ENCODE results near the gene GET3. TPM values are rescaled to one million over a fixed set of nuclear protein-coding genes. Genes with fewer than 3 reads are reported as not detected.
A peak's percentile ranks its signal among the peaks of the same experiment; 100 is the strongest.

The GET3 gene
- total and polyA plus RNA-seq, 4 donors: 22.8 to 44.1 (median 27.2) TPM

DNA sequence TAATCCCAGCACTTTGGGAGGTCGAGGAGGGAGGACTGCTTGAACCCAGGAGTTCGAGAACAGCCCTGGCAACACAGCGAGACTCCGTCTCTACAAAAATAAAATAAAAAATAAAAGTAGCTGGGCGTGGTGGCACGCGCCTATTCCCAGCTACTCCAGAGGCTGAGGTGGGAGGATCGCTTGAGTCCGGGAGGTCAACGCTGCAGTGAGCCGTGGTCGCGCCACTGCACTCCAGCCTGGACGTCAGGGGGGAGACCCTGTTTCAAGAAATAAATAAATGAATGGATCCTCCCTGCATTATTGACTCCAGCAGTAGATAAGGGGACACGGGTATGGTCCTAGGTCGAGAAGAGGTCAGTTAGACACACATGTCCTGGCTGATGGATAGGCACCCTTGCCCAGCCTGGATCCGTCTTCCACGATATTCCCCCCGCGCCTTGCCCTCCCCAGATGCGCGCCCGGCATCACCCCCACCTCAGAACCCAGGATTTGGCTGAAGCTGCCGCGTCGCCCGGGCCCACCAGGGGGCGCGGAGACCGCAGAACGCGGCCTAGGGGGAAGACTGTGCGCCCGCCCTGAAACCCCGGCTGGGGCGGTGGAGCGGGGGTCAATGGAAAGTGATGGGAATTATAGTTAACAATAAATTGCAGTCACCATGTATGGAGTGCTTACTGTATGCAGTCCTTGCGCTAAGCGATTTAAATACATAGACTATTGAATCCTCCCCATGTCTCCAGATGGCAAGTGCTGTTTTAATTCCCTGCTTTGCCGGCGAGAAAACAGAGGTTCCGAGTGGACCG, 40.1 kb downstream of the GET3 start:
- whole genome bisulfite sequencing: 12% methylated on average over 43 of the region's 43 CpGs
- peak overlapping the region; percentile 65 to 72 for H3K9ac ChIP-seq (ENCODE audit: low read depth in 1 of 2, low read length in 2 of 2)
- no peaks in the 10 kb centered on the region for H3K27me3 ChIP-seq (ENCODE audit: control insufficient read depth in 4 of 4, insufficient read depth in 4 of 4, low read length in 3 of 4)
- peak; percentile 86 for DNase-seq (ENCODE audit: low spot score)
- peaks cover 12 to 31% (median 23%) of the 10 kb centered on the region in 4 donors for H3K4me1 ChIP-seq (ENCODE audit: control insufficient read depth in 4 of 4, insufficient read depth in 4 of 4, low read length in 3 of 4)
- TF ChIP-seq, protein P1, sequence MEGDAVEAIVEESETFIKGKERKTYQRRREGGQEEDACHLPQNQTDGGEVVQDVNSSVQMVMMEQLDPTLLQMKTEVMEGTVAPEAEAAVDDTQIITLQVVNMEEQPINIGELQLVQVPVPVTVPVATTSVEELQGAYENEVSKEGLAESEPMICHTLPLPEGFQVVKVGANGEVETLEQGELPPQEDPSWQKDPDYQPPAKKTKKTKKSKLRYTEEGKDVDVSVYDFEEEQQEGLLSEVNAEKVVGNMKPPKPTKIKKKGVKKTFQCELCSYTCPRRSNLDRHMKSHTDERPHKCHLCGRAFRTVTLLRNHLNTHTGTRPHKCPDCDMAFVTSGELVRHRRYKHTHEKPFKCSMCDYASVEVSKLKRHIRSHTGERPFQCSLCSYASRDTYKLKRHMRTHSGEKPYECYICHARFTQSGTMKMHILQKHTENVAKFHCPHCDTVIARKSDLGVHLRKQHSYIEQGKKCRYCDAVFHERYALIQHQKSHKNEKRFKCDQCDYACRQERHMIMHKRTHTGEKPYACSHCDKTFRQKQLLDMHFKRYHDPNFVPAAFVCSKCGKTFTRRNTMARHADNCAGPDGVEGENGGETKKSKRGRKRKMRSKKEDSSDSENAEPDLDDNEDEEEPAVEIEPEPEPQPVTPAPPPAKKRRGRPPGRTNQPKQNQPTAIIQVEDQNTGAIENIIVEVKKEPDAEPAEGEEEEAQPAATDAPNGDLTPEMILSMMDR (IDR thresholded peaks at IDR 0.05; ENCODE audit: low read depth, low read length, missing input control): peak; percentile 76
- TF ChIP-seq ZBTB33 (IDR thresholded peaks at IDR 0.05) (no peak), ATF3 (IDR thresholded peaks at IDR 0.05) (no peak), YY1 (IDR thresholded peaks at IDR 0.05) (peak; percentile 28), RAD21 (IDR thresholded peaks at IDR 0.05) (peak; percentile 86 to 94)
- H3K9me3 ChIP-seq (ENCODE audit: control insufficient read depth in 4 of 4, low read length in 3 of 4): no peaks in the 10 kb centered on the region
- peak overlapping the region; percentile 90 to 93 for H3K27ac ChIP-seq (ENCODE audit: low read depth in 1 of 2, low read length in 2 of 2)
- H3K36me3 ChIP-seq (ENCODE audit: control insufficient read depth in 4 of 4, insufficient read depth in 3 of 4, low read depth in 1 of 4, low read length in 3 of 4): peaks cover 0 to 2% (median 0%) of the 10 kb centered on the region in 4 donors
- H3K4me3 ChIP-seq (ENCODE audit: low read depth in 1 of 3, low read length in 3 of 3): peak overlapping the region; percentile 59 to 81 (median 77)

DNA sequence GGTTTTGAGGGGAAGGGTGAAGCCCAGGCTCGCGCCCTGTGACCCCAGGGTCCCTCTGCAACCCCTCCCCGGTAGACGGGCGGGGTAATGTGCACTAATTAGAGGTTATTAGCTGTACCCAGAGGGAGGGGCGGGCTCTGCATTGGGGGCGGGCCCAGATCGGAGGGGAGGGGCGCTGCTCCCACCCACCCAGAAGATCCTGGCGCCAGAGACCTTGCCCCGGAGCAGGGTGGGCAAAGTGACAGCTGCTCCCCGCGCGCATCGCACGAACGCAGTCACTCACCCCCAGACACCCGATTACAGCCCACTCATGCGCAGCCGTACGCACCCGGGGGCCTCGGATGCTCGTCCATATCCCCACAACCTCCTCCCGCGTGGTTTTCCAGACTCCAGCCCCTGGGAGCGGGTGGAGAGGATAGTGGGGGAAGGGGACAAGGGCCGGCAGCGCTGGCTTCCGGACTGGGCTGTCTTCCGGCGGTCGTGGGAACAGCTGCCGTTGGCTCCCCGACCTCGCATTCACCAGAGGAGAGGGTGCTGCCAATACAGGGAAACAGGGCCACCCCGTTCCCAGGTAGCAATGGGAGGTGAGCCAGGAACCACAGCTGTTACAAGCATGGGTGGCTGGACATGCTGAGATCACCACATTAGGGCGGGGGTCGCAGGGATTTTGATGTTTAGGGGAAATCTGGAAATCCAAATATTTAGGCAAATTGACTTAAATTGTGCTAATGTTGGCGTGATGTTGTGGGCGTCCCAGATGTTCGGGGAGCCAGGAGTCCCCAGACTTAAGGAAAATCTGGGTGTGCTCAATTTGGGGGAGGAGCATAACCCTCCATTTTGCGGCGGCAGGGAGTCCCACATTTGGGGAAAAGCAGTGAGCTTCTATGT, 41.0 kb downstream of the GET3 start:
- Histone ChIP-seq H3K4me3 (ENCODE audit: low read depth in 1 of 3, low read length in 3 of 3) (peak overlapping the region; percentile 59 to 81 (median 77)), H3K9me3 (ENCODE audit: control insufficient read depth in 4 of 4, low read length in 3 of 4) (no peaks in the 10 kb centered on the region), H3K36me3 (ENCODE audit: control insufficient read depth in 4 of 4, insufficient read depth in 3 of 4, low read depth in 1 of 4, low read length in 3 of 4) (peaks cover 0 to 2% (median 0%) of the 10 kb centered on the region in 4 donors), H3K27me3 (ENCODE audit: control insufficient read depth in 4 of 4, insufficient read depth in 4 of 4, low read length in 3 of 4) (no peaks in the 10 kb centered on the region), H3K9ac (ENCODE audit: low read depth in 1 of 2, low read length in 2 of 2) (peak overlapping the region; percentile 65 to 72), H3K27ac (ENCODE audit: low read depth in 1 of 2, low read length in 2 of 2) (peak overlapping the region; percentile 90 to 93), H3K4me1 (ENCODE audit: control insufficient read depth in 4 of 4, insufficient read depth in 4 of 4, low read length in 3 of 4) (peaks cover 16 to 36% (median 27%) of the 10 kb centered on the region in 4 donors)
- WGBS: 5% methylated on average over 44 of the region's 44 CpGs
- peak; percentile 61 for DNase-seq (ENCODE audit: low spot score)
- TF ChIP-seq SP1 (IDR thresholded peaks at IDR 0.05) (peak; percentile 53), NR2F2 (IDR thresholded peaks at IDR 0.05) (no peak), FOXA1 (IDR thresholded peaks at IDR 0.05) (no peak), YY1 (IDR thresholded peaks at IDR 0.05) (peak; percentile 43), HNF4A (conservative IDR thresholded peaks at IDR 0.05) (peak in 1 of 2 donors; percentile 19), EGR1 (IDR thresholded peaks at IDR 0.05; ENCODE audit: low read depth in 2 of 2) (no peak), GABPA (IDR thresholded peaks at IDR 0.05 in 1 of 2, conservative IDR thresholded peaks at IDR 0.05 in 1 of 2) (peak in 1 of 2 donors; percentile 83), RAD21 (IDR thresholded peaks at IDR 0.05) (peak in 1 of 2 donors; percentile 45), REST (IDR thresholded peaks at IDR 0.05) (no peak), JUND (IDR thresholded peaks at IDR 0.05) (no peak), ZBTB33 (IDR thresholded peaks at IDR 0.05) (peak; percentile 29), RXRA (IDR thresholded peaks at IDR 0.05) (peak in 1 of 2 donors; percentile 11)
- TF ChIP-seq, protein P2, sequence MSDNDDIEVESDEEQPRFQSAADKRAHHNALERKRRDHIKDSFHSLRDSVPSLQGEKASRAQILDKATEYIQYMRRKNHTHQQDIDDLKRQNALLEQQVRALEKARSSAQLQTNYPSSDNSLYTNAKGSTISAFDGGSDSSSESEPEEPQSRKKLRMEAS (IDR thresholded peaks at IDR 0.05): no peak
- TF ChIP-seq, protein P1 (IDR thresholded peaks at IDR 0.05; ENCODE audit: low read depth, low read length, missing input control): no peak

All from liver (tissue), 9 donors.